ENCODE measurements around the gene IPO7.
"Not testable (repeated sequence)": the region's sequence is repeated elsewhere in the genome, so short reads cannot be mapped to it uniquely, and the experiment has no call there.

The IPO7 gene

DNA sequence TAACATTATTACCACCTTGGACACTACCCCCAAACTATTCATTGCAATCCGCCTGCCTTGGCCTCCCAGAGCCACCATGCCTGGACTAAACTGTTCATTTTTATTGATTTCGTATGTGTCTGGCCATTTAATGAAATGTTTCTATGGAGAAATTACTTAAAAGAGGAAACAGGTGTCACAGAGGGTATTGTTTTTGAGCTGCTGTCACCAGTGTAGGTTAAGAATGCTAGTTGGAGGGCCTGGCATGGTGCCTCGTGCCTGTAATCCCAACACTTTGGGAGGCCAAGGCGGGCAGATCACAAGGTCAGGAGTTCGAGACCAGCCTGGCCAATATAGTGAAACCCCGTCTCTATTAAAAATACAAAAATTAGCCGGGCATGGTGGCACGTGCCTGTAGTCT is 17.4 kb downstream of the IPO7 start:
- DNase-seq: not testable (repeated sequence)

DNA sequence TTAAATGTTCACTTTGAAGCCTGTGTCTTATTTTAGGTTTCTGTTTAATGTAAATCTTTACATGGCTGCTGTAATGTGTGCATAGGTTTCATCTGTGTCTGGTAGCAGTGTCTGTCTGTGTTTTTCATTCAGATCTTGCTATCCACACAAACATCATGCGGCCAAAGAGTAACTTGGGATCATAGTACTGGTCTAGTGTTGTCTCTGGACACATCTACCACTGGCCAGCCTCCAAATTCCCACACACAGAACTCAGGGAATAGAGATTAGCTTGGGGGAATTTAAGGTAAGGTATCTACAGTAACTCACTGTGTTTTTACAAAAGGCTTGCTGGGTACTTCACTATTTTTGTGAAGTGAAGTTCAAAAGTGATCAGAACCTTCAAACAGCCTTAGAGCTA is 44.3 kb downstream of the IPO7 start:
- DNase-seq: no peak

DNA sequence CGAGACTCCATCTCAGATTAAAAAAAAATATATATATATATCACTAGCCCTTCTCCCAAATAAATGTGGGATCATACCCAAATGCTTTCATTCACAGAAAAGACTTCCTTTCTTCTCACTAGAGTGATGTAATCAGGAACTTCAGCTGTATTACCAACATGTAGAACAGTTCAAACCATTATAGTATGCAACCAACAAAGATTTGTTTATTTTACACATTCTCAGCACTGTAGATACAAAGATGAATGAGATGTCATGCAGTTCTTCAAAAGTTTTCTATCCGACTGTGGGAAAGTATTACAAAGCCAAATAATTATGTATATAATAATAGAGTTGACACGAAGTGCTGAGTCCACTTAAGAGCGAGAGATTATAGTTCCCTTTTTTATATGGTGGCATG is 54.2 kb downstream of the IPO7 start:
- no peak for DNase-seq

DNA sequence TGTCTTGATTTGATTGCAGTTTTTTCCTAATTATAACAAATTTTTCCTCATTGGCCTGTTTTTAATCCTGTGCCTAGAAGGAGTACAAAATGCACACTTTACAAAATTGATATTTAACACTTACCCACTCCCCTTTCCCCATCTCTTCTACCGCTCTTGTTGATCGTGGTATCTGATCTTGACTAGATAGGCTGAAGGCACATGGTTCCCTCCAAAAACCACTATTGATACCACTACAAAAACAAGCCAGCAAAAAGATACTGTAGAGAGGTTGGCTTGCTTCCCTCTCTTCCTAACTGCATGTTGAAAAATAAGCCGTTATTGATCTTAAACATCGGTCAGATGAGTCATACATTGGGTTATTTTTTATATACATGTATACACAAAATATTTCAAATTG is 61.8 kb downstream of the IPO7 start:
- DNase-seq: no peak

- no peak for DNase-seq
Measured at GRCh38 chr11:9448576-9449352, 64.3 kb downstream of the IPO7 start.

- DNase-seq: not testable (repeated sequence)
Measured at GRCh38 chr11:9452023-9452422, 67.6 kb downstream of the IPO7 start.

DNA sequence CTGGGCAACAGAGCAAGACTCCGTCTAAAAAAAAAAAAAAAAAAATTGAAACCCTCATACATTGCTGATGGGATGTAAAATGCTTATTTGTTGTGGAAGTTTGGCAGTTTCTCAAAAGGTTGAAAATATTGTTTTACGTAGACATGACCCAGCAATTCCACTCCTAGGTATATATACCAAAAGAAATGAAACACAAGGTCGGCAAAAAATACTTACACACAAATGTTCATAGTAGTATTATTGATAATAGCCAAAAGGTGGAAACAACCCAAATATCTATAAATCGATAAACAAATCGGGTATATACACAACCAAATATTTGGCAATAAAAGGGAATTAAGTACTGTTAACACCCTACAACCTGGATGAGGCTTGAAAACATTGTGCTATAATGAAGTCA is 71.3 kb downstream of the IPO7 start:
- DNase-seq: no peak

DNA sequence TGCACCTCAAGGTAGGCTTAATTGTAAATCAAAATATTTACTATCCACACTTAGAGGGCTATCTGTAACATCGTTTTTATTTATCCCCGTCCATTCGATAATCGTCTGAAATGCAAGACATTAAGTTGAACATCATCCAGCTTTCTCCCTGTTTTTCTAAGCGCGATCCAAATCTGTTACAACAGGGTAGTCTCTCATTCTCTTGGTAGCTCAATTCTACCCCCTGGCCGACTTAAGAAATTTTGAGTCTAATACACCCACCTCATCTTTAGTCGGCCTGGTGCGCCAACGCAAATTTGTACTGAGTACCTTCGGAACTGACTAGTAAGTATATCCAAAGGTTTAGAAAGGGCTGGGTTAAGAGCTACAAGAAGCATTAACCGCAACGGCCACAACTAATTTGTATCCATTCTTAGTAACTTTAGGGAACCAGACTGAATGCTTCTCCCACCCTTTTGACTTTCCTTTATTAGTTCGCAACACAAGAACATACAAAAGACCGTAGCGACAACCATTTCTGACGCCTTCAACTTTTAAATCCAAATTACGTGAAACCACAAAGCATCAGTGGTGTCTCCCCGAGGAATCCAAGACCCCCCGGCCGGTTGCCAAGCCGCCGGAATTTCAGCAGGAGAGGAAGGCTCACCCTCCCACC is 75.3 kb downstream of the IPO7 start:
- DNase-seq: no peak

- DNase-seq: peak; percentile 99
Measured at GRCh38 chr11:9460322-9461062, 76.0 kb downstream of the IPO7 start, which contains the start of gene ZNF143. TSS of gene ZNF143 (plus strand) at chr11:9461012. CDS start at chr11:9471309, 10,297 bp downstream.

- peak; percentile 98 for DNase-seq
Measured at GRCh38 chr11:9461063-9461759, 76.8 kb downstream of the IPO7 start.

- DNase-seq: peak; percentile 38
Measured at GRCh38 chr11:9461760-9462134, 77.3 kb downstream of the IPO7 start.

DNA sequence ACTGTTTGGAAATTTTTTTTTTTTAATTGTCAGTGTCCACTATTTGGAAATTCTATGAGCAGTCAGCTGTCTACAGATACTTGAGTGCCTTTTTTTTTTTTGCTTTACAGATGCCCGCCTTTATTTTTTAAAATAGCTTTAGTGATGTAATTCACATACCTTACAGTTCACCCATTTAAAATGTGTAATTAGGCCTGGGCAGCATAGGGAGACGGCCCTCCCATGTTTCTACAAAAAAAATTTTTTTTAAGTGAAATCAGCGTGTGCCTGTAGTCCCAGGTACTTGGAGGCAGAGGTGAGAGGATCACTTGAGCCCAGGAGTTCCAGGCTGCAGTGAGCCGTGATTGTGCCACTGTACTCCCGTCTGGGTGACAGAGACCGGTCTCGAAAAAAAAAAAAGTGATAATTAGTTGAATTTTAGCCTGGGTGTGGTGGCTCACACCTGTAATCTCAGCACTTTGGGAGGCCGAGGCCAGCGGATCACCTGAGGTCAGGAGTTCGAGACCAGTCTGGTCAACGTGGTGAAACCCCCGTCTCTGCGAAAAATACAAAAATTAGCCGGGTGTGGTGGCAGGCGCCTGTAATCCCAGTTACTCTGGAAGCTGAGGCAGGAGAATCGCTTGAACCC is 77.8 kb downstream of the IPO7 start:
- no peak for DNase-seq

DNA sequence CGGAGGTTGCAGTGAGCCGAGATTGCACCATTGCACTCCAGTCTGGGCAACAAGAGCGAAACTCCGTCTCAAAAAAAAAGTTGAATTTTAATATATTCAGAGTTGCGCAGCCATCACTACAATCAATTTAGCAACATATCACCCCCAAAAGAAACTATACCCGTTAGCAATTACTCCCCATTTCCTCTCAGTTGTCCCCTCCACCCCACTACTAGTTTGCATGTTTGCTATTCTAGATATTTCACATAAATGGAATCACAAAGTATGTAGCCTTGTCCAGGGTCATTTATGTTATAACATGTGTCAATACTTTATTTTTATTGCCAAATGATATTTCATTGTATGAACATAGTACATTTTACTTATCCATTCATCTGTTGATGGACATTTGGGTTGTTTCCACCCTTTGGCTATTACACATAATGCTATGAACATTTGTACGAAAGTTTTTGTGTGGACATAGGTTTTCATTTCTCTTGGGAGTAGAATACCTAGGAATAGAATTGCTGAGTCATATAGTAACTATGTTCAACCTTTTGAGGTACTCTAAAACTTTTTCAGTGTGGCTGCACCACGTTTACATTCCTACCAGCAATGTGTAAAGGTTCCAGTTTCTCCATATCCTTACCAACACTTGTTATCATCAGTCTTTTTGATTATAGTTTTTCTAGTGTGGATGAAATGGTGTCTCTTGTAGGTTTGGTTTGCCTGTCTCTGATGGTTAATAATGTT is 78.5 kb downstream of the IPO7 start:
- DNase-seq: no peak

DNA sequence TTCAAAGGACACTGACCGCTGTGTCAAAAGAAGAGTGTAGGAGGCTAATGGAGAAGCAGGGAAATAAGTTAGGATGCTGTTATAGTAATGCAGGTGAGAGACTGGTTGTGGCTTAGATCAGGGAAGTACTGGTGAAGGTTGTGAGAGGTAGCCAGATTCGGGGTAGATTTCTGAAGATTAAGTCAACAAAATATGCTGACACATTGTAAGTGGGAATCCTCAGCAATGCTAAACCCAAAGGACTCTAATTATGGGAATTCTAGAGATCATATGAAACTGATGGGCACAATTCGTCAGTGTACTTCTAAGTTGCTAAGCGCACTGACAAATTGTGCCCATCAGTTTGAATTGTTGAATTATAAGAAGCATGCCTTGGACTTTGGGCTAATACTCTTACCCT is 86.3 kb downstream of the IPO7 start:
- no peak for DNase-seq

GRCh38 chr11:9473408-9473807 is 89.0 kb downstream of the IPO7 start:
- no peak for DNase-seq

GRCh38 chr11:9479899-9480298 is 95.4 kb downstream of the IPO7 start:
- no peak for DNase-seq

- DNase-seq: no peak
Measured at GRCh38 chr11:9489080-9489765, 104.8 kb downstream of the IPO7 start.

DNA sequence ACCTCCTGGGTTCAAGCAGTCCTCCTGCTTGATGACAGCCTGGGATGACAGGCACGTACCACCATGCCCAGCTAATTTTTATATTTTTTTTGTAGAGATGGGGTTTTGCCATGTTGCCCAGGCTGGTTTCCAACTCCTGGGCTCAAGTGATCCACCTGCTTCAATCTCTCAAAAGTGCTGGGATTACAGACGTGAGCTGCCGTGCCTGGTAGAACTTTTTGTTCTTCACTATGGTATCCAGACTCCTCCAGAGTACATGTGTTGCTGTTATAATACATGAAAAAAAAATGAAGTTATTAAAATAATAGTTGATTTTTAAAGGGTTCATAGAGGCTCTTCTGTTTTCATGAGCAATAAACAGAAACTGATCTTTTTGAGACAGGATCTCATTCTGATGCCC is 105.9 kb downstream of the IPO7 start:
- DNase-seq: no peak

DNA sequence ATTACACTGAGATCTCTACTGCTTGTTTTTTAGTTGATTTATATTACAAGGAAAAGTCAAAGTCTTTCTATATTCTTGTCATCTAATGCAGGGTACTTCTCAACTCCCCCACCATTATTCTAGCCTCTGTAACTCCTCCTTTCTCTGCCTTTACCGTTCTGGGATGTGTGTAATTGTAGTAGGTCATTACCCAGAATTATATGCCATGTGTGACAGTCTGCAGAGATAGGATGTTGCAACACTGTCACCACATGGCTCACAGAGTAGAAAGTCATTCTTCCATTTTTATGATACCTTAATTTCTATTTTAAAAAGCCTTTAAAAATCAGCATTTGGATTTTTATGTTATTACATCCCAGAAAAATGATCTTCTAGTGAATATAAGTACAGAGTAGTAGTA is 109.0 kb downstream of the IPO7 start:
- no peak for DNase-seq

DNA sequence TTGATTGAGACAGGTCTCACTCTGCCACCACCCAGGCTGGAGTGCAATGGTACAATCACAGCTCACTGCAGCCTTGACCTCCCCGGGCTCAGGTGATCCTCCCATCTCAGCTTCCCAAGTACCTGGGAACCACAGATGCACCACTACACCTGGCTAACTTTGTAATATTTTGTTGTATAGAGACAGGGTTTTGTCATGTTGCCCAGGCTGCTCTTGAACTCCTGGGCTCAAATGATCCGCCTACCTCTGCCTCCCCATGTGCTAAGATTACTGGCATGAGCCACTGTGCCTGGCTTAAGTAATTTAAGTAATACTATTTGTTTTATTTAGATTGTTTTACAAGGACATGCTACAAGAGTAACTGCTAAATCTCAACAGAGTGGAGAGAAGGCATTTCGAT is 109.9 kb downstream of the IPO7 start:
- no peak for DNase-seq

DNA sequence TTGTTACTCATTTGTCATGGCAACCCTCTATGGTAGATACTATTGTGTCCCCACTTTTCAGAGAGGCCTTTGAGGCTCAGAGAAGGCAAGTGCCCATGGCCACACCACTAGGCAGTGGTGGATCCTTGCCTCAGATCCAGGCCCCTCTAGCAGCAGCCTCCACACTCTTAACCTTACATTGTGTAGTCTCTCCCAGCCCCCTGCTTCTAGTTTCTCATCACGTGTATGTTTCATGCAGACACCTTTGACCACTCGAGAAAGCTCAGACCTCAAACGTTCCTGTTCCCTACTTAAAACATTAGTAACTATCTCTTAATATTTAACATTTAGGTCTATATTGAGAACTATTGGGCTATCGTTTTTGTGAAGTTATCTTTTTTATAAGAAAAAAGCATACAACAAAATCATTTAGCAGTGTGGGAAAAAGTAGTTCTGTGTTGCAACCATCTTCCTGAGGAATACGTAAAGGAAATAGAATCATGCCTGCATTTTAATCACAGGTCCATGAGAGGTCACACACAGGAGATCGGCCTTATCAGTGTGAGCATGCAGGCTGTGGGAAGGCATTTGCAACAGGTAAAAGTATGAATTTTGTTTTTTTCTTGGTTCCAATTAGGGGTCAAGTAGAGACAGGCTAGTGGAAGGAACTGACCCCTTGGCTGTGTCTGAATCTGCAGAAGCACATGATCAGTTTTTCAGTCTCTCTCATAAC is 111.5 kb downstream of the IPO7 start:
- no peak for DNase-seq
